ENCODE results near the gene RBFOX2.
"Not testable (repeated sequence)": the region's sequence is repeated elsewhere in the genome, so short reads cannot be mapped to it uniquely, and the experiment has no call there.

RBFOX2 gene

DNA sequence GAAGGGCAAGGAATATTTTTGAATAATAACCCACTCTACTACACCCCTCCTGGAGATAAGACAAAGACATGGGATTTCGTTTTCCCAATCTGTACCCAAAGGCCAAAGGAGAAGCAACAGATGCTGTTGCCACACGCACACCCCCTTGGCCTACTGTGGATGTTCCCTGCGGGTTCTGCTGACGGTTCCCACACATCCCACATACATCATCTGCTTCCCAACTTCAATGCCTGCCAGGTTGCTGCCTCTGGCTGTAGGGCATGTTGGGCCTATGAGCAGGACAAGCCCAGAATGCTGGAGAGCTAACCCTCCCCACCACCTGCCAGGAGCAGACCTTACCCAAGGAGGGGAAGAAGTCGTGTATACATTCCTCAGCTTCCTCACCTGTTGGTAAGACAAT is 13.6 kb upstream of the RBFOX2 start:
- DNase-seq (ENCODE audit: low read depth, low spot score), result no peak

DNA sequence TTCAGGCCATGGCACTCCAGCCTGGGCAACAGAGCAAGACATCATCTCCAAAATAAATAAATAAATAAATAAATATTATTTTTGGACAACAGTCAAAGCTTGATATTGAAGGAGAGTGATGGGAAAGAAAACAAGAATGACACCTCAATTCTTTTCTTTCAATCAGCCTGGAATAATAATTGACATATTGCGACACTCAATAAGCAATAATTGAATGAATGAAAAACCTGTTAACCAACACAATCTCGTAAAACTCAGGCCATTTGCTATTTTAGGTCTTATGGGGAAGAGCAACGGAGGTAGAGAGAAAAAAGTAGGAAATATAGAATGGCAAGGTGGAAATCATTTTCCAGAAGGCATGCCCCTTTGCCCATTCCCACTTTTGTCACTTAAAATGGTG is 10.5 kb upstream of the RBFOX2 start:
- DNase-seq (ENCODE audit: low read depth, low spot score), result no peak

DNA sequence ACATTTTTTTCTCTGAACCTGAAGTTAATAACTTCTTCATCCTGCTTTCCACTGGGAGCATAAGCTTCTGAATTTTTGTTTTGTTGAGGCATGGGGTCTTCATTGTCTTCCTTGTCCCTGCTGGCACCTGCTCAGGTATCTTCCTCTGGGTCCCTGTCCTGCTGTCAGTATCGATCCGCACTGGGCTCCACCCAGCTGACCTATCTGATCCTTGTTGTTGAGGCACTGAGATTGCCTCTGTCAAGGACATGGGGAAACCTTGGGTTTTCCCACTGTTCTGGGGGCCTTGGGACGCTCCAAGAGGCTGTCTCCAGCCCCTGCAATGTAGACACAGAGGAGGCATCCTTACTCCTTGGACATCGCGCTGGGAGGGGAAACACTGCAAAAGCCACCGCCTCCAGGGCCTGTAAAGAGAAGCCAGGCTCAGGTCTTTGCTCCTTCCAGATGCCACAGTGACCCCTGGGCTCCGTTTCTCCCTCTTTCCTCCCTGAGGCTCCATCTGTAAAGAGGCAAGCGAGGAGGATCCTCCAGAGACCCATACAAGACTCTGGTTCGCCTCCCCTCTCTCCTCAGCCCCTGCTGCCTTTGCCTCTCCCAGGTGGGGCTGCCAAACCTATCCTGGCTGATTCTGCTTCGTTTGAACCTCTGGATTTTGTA is 8.6 kb upstream of the RBFOX2 start:
- DNase-seq (ENCODE audit: low read depth, low spot score), result no peak

DNA sequence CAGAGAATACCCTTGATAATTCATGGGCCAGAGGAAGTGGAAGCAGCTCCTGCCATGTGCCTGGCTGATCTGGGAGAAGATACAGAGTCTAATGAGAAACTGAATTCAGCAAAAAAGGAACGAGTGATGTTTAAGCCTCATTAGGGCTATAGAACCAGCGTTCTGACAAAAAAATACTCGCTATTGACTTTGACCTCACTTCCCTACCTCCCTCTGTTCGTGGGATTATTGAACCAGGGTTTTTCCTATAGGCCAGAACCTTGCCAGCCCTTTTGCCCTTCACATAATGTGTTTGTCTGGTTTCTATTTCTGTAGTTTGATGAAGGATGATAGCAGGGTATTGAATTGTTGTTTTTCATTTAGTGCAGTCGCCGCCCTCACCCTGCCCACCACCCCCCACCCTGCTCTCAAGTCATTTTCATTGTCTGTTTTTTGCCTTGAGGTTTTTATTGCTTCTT is 7.6 kb upstream of the RBFOX2 start:
- DNase-seq (ENCODE audit: low read depth, low spot score), result no peak

DNA sequence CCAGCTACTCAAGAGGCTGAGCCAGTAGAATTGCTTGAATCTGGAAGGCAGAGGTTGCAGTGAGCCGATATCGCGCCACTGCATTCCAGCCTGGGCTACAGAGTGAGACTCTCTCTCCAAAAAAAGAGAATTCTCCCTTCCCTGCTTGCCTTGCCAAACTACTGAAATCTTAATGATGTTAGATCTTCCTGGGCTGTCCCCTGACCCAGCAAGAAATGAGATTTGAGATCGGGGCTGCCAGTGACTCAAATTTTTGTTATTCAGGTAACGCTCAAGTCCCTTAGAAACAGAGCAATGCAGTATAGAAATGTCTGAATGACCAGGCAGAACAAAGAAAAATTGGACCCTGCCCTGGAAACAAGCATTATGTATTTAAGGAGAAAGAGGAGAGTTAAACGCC is 4.0 kb upstream of the RBFOX2 start:
- DNase-seq (ENCODE audit: low read depth, low spot score), result no peak

DNA sequence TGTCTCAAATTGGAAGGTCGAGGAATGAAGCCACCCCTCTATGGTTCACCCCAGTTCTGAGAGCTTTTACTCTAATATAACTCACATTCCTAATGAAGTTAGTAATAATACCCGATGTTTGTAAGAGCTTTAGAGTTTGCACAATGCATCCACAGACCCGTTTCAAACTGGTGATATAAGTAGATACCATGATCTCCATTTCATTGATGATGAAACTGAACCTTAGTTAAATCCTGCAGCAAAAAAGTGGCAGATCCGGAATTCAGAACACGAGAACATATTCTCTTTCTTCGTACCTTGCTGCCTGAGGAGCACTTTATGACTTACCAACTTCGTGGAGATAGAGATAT is 757 bp upstream of the RBFOX2 start:
- no peak for DNase-seq (ENCODE audit: low read depth, low spot score)

DNA sequence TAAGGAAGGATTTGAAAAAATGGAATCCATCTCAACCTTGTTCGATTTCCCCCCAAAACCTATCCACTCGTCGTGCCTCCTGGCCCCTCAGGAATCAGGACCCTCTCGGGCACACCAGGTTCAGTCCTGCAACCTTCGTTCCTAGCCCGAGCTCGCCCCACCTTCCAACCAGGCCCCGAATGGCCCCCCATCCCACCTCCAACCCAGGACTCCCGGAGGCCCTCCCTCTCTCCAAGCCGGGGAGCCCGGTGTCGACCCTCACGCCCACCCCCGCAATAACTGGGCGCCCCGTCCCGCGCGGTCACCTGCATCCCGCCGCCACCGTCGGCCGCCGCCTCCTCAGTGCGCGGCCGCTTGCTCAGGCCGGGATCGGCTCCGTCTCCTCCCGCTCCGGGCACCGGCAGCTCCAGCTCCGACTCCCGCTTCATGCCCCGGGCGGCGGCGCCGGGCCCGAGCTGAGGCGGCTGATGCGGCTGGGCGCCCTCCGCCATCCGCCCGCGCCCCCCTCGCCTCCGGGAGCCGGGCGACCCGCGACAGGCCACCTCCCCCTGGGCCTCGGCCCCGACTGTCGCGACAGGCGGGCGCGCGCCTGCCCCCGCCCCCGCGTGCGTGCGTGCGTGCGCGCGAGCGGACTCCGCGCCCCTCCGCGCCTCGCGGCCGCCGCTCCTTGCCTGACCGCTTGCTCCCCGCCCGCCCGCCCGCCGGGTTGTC is 534 bp downstream of the RBFOX2 start:
- DNase-seq (ENCODE audit: low read depth, low spot score), result peak; percentile 86

DNA sequence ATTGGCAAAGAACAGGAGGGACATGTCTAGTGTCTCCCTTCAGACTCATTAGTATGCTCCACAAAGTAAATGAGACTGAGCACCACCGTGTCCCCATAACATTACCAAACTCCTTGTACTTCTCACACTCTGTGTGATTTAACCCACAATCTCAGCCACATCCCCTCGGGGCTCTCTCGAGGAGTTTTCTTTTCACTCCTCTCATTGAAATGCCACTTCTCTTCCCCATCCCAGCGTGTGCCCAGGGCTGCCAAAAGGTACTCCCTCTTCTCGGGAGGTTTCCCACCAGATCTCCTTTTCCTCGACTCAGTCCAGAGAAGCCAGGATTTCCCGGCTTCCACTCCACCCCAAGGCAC is 1.1 kb downstream of the RBFOX2 start:
- DNase-seq (ENCODE audit: low read depth, low spot score), result peak; percentile 54

DNA sequence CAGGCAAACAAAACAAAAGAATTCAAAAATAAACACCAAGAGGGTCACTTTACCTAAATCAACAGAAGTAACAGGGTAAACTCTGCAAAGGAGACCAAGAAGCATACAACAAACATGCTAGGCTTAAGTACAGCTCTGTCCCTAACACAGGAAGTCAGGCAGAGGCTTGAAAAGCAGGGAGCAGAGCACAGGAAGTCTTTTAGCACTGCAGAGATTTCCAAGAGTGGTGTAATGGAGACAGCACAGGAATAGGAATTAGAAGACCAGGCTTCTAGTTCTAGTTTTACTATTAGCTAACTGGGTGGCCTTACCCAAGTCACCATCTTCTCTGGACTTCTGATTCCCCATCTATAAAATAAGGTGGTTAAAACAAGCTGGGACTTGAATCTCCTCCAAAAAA is 1.9 kb downstream of the RBFOX2 start:
- DNase-seq (ENCODE audit: low read depth, low spot score), result peak; percentile 35

DNA sequence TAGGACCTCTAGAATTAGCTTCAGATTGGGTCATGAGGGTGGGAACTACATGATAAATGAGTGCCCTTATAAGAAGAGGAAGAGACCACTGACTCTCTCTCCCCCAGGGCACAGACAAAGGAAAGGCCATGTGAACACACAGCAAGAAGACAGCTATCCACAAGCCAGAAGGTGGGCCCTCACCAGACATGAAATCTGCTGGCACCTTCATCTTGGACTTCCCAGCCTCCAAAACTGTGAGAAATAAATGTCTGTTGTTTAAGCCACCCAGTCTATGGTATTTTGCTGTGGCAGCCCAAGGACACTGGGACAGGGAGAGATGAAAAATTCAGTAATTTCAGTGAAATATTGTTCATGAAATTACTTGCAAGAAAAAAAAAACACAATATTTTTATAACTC is 5.9 kb downstream of the RBFOX2 start:
- no peak for DNase-seq (ENCODE audit: low read depth, low spot score)

DNA sequence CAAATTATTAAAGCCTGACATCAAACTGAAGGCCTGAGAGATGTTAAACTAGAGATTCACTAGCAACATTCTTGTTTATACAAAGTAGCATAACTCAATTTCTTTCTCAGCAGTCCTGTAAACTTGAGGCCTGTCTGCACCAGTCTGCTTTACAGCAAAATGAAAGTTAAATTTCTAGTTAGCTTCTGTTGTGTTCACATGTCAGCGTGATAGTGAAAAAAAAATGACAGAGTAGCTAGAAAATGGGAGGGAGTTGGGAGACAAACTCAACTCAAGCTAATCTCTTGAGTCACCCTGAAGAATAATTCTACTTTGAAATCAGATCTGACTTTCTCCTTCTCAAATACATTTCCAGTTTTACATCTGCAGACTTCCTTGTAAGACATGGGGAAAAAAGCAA is 6.5 kb downstream of the RBFOX2 start:
- DNase-seq (ENCODE audit: low read depth, low spot score), result peak; percentile 31

DNA sequence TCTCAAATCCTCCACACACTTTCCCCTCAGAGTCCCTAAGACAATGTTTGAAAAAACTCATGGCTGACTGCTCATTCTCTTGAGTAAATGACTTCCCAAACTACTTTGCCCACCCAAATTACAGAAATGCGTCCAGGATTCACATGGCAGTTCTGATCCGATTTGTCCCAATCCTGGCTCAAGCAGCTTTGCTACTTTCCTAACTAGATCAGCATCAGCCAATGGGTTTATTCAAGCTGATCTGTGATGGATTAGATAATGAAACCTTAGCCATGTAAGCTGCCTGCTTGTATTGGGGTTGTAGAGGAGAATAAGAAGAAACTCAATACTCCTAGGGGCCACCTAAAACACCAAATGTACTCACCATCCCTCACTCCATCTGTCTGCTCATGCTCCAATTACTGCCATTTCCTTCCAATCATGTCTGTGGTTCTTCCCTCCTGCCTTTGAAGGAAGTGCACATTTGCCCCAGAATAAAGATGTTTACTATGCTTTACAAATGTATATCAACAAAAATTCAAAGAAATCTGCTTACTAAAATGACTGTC is 6.9 kb downstream of the RBFOX2 start:
- no peak for DNase-seq (ENCODE audit: low read depth, low spot score)

DNA sequence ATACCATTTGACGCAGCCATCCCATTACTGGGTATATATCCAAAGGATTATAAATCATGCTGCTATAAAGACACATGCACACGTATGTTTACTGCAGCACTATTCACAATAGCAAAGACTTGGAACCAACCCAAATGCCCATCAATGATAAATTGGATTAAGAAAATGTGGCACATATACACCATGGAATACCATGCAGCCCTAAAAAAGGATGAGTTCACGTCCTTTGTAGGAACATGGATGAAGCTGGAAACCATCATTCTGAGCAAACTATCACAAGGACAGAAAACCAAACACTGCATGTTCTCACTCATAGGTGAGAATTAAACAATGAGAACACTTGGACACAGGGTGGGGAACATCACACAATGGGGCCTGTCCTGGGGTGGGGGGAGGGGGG is 7.8 kb downstream of the RBFOX2 start:
- DNase-seq (ENCODE audit: low read depth, low spot score), result not testable (repeated sequence)

DNA sequence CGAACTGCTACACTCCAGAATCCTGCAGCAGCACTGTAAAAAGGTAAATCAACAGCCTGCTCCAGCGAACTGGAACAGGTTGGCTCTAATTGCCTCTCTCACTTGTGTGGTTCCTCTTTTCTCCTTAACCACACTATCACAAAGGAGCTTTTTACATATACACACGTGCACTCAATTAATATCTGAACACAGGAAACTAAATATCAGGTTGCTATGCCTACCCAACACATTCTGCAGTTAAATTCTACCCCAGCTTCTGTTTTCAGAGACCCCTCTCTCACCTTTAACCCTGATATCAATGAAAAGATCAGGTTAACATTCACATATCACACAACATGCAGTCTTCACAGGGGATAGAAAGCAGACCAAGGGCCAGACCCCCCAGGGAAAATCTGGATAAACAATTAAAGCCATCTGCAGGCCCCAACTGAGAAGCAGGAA is 11.0 kb downstream of the RBFOX2 start:
- no peak for DNase-seq (ENCODE audit: low read depth, low spot score)

DNA sequence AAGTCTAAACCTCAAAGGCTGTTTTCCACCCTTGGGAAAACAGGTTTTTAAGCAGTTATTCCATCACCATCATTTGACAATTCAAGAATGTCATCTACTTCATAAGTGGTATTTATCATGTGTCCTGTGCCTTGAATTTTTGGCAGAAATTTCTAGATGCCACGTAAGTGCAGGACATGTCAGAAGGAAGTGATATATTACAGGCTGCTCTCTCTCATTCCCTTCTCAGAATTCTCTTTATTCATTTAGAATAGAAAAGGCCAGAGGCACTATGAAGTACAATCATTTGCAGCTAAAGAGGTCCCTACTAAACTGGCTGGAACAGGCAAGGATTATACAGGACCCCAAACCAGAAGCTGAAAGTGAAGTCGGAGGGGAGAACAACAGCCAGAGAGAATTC is 11.9 kb downstream of the RBFOX2 start:
- no peak for DNase-seq (ENCODE audit: low read depth, low spot score)

DNA sequence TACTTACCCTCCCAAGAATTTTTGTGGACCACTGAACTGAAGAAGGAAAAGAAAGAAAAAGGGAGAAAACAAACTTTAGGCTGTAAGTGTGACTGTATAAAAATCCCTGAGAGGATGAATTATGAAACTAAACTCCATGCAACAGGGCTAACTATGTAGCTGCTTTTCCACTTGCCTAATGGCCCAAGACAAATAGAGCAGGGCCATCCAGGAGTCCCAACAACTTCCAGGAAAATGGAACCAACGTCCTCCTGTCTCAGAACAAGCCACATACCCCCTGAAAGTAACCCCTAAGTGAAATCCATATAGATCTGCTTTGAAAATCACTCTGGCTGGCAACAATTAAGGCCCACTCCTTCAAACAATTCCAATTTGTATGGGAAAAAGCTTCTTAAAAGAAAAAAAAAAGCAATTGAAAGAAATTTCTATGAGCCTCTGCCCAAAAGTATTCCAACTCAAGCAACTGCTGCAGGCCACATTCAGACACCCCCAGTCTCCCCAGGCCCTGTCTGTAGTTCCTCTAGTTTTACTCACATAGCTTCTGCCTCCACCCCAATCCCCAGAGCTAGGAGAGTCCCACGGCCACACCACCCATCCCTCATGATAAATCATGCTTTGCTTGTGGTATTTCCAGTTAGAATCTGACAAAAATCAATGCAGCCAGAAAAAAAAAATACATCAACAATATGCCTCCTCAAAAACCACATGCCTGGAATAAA is 12.7 kb downstream of the RBFOX2 start:
- no peak for DNase-seq (ENCODE audit: low read depth, low spot score)

DNA sequence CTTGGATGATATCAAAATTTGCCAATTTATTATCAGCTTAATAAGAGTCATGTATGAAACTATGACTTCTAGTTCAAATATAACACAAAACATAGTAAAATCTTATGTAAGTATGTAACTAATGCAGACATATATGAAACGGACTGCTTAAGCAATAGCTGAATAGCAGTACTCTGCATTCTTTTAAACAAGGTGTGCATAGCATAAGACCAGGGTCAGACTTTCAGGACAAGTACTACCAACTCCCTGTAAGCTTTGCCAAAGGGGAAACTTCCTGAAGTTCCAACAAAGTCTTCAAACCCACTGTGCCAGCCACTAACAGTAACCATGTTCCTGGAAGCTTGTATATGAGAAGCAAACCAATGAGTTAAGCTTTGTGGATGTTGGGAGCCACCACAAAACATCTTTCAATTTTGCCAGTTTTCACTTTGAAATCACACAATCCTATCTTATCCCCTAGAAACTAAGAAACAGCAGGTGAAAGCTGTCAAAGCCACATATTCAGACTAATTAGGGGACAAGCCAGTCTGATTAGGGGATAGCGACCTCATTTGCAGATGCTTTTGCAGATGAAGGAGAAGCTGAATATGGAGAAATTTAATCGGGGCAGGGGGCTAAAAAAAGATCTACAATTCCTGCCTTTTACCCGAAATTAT is 13.3 kb downstream of the RBFOX2 start:
- no peak for DNase-seq (ENCODE audit: low read depth, low spot score)

DNA sequence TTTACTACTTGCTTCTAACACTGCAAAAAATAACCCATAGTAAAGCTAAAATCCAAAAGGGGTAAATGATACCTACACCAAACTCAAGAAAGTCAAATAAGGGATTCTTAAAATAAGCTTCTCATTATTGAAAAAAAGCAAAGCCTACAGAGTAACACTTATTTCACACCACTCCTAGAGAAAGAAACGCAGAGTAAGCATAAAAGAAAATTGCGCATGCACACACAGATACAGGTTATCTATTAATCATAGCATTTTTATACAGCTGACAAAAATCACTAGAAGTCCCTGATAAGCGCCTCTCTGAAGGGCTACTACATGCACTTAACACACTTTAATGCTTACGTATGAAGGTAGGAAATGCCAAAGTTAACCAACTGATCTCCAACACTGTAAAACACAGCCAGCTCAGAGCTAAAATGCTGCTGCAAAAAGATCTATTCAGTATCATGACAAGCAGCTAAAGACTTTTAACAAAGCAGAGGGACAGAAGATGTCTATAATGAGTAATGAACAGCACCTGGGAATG is 14.0 kb downstream of the RBFOX2 start:
- no peak for DNase-seq (ENCODE audit: low read depth, low spot score)

DNA sequence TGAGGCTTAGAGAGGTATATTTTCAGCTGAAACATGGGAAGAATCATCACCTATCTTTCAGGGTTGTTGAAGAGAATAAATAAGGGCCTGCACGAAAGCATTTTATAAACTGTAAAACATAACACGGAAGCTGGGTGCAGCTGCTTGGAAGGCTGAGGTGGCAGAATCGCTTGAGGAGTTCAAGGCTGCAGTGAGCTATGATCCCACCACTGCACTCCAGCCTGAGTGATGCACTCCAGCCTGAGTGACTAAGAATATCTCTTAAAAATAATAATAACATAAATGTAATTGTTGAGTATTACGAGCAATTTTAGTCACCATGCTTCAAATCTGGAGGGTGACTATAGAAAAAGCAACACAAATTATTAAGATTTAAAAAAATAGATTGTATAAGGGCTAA is 16.3 kb downstream of the RBFOX2 start:
- DNase-seq (ENCODE audit: low read depth, low spot score), result no peak

DNA sequence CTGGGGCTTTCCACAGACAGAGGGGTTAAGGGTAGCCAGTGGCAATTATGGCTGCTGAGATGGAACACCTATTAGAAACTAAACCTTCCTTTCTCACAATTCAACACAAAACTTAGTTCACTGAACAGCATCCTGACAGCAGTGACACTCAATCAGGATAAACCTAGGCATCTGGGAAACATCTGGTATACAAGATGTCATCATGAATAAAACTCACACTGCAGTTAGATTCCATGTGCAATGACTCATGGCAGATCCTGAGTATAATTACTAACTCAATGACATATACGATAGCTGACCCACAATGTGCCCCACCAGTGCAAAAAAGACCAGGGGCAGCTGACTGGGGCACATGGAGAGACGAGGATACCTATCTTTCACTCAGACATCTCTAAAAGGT is 17.7 kb downstream of the RBFOX2 start:
- DNase-seq (ENCODE audit: low read depth, low spot score), result peak; percentile 37

DNA sequence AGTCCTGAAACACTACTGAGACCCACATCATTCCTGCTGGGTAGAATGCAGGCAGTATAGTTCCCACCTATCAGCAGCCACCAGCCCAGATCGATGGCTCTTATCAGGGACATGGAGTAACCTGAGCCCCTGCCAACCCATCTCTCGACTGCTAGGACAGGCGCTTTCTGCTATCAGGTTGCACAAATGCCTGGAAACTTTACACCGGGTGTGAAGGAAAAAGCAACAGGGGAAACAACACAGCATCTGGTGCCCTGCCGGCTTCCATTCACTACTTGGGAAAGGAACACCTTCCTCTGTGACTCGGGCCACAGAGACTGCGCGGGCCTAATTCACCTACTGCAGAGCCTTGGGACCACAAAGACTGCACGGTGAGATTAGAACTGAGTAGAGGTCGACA is 18.5 kb downstream of the RBFOX2 start:
- DNase-seq (ENCODE audit: low read depth, low spot score), result no peak

DNA sequence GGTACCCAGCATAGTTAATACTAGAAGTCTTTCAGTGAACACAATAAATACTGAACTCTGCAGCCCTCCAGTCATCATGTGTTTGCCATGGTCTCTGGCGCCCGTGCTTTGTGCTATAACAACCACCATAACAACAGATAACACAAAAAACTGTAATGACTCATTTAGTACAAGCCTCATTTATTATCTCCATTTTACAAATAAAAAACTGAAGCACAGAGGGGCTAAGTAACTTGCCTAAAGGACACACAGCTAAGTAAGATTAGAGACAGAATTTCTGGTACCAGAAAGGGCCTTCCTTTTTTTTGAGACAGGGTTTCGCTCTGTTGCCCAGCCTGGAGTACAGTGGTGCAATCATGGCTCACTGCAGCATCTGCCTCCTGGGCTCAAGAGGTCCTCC is 19.5 kb downstream of the RBFOX2 start:
- peak; percentile 54 for DNase-seq (ENCODE audit: low read depth, low spot score)
